HTR-8/SVneo (cell line): ENCODE measurements around the gene JHY.
A peak's percentile ranks its signal among the peaks of the same experiment; 100 is the strongest.

Experiments used
- DNase-seq: peaks from one replicate; pipeline ENCODE4 v3.0.0; 2011; ENCODE audit warnings: low spot score, mixed read lengths; ENCODE audit not compliant: insufficient read length
- FAIRE-seq: peaks from 2 replicates; lab custom pipeline; 2011; peaks lifted over from hg19 to GRCh38; lab: Jason Lieb, UNC

Gene JHY

DNA sequence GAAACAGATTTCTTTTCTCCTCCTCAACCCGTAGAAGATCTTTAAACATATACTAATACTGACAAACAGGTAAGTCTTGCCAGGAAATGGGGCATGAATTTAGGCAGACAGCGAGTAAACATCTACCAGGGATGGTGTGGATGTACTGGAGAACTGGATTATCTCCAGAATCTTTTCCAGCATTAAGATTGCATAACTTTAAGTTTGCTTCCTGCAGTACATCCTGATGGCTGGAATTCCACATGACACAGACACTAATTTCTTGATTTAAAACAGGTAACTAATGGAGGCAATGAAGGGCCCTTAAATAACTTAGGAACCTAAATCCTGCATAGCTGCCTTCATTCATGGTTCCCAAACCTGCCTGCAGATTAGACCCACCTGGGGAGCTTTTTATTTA is 40.7 kb downstream of the JHY start:
- FAIRE-seq = no peak

DNA sequence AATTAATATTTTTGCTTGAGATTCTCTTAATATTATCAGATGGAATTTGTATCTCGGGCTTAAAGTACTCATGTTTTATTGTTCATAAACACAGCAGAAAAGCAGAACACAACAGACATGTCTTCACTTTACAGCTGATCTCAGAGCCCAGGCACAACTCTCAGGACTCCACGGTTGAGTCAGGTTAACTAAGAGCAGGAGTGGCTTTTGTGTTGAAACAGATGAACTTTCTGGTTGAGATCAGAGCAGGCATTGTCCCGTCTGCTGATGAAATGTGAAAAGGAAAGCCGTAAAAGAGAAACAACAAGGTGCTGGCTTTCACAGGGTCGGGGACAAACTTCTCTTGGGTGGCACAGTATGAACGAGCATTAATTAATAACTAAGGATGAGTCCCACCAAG is 49.0 kb downstream of the JHY start:
- DNase-seq (no peak), FAIRE-seq (no peak)

More for the DNA sequence above, 40.7 kb downstream of the JHY start:
- no peak for DNase-seq

- DNase-seq = no peak
- no peak for FAIRE-seq
These were observed 50.9 kb downstream of the JHY start for GRCh38 chr11:122933416-122933815.

GRCh38 chr11:122937983-122938382 is 55.4 kb downstream of the JHY start:
- FAIRE-seq (no peak), DNase-seq (no peak)

GRCh38 chr11:122938557-122938956 is 56.0 kb downstream of the JHY start:
- FAIRE-seq (no peak), DNase-seq (no peak)

DNA sequence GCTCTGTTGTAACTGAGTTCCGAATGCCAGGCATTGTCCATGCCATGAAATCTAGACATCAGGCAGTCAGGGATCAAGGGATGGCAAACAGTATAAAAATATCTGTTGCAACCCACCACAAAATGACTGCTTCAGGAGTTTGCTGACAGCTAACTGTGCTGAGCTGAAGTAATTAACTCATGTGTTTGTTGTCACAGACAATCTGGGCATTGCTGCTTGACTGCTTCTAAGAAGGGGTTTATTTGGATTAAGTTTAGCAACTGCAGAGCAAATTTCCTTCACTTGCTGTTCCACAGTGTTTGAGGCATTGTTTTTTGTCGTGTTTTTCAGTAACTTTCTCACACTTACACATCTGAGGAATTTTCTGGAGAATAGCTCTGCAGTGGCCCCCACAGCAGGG is 68.7 kb downstream of the JHY start:
- FAIRE-seq = no peak
- DNase-seq = no peak

- FAIRE-seq (no peak), DNase-seq (no peak)
These were observed 71.9 kb downstream of the JHY start for GRCh38 chr11:122954455-122954854.

GRCh38 chr11:122963961-122964360 is 81.4 kb downstream of the JHY start:
- no peak for FAIRE-seq

DNA sequence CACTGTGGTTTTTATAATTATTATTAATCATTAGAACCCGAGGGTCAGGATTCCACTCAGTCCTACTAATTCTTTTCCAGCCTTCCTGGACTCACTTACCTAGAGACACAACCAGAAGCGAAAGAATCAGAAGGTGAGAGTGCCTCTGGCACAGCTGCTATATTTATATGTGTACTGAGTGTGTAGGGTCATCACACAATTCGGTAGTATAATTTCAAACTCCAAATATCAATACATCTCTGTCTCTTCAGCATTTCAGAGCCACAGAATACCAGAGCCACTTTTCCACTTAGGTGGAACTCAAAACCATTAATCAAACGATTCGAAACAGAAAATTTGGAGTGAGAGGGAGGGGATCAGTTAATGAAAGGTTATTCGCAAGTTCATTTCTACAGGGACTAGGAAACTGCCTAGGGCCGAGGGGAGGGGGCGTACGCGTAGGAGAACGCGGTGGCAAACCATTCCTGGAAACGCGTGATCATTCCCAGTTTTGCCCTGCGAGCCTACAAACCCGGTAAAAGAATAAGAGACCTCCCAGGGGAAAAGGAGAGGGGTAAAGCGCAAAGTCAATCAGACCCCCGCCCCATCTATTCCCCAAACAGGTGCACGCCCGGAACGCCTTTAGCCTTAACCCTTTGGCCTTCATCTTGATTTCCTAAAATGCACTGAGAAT is 93.6 kb downstream of the JHY start:
- DNase-seq = no peak
- FAIRE-seq = no peak

More at GRCh38 chr11:122963961-122964360, 81.4 kb downstream of the JHY start:
- DNase-seq = no peak

DNA sequence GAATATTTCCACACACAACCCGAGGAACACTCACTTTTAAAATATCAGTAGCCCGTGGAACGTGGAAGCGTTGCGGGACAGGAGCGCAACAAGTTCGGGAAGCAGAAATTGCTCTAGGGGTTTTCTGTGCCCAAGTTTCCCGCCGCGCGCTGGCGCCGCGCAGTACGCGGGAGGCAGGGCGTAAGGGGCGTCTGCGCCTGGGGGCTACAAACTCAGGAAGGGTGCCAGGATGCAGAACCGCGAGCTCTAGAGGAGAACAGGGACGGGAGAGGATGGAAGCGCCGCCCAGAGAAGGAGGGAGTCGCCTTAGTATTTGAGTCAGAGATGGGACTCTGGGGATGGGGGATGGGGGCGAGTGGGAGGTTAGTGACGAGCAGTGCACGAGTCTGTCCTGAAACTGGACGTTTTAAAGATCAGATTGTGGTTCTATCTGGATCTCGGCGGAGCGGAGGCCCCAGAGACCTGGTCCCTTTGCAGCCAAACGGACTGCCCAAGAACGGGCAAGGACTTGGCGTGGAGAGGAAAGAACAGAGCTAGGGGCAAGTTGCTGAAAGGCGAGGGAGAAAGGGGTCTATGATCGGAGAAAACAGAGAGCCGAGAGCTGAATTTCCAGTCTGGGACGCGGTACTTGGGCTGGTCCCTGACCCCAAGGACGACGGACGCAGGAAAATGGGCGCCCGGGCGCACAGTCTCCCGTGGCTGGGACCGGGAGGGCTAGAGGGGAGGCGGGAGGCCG is 94.3 kb downstream of the JHY start:
- FAIRE-seq = no peak
- DNase-seq = no peak

DNA sequence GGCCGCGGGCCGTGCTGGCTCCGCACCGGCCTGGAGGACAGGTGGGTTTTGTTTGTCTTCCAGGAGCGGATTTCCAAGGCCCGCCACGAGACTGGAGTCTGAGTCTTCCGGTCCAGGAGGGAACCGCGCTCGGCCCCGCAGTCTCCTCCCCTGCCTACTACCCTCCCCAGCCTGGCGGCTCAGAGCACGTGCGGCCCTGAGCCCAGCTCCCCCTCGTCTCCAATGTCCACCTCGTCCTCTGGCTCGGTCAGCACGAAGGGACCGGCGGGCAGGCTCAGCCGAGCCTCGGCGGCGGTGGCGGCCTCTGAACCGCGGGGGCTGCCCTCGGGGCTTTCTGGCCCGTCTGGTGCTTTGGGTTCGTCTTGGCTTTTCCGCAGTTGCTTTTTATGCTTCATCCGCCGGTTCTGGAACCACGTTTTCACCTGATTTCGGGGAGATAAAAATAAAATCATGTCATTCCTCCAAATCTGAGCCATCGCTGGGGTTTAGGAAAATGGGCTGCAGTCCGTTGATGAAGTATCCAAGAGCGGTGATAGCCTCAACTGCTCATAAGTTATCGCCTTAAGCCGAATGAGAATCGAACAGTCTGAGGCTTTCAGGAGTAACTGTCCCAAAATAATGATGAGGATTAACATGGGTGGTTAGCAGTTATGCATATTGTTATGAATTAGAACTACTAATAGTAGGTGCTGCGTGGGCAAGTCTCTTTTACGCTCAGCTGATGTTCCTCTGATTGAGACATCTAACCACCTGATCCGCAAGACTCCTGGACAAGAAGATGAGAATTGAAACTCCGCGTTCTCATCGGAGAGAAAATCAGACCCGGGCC is 95.1 kb downstream of the JHY start:
- no peak for DNase-seq
- no peak for FAIRE-seq

GRCh38 chr11:122978299-122978620 is 95.7 kb downstream of the JHY start:
- FAIRE-seq = no peak
- no peak for DNase-seq

- FAIRE-seq (no peak), DNase-seq (no peak)
These were observed 96.7 kb downstream of the JHY start for GRCh38 chr11:122979103-122979814.

GRCh38 chr11:122979815-122980595 is 97.4 kb downstream of the JHY start:
- DNase-seq = no peak
- FAIRE-seq = no peak

GRCh38 chr11:122981388-122982264 is 99.1 kb downstream of the JHY start, which contains the start of gene BSX:
Gene BSX, minus strand, starts transcription at chr11:122981834. Its CDS starts 163 bp downstream, at chr11:122981671.
- DNase-seq = peak; percentile 61
- FAIRE-seq = no peak

DNA sequence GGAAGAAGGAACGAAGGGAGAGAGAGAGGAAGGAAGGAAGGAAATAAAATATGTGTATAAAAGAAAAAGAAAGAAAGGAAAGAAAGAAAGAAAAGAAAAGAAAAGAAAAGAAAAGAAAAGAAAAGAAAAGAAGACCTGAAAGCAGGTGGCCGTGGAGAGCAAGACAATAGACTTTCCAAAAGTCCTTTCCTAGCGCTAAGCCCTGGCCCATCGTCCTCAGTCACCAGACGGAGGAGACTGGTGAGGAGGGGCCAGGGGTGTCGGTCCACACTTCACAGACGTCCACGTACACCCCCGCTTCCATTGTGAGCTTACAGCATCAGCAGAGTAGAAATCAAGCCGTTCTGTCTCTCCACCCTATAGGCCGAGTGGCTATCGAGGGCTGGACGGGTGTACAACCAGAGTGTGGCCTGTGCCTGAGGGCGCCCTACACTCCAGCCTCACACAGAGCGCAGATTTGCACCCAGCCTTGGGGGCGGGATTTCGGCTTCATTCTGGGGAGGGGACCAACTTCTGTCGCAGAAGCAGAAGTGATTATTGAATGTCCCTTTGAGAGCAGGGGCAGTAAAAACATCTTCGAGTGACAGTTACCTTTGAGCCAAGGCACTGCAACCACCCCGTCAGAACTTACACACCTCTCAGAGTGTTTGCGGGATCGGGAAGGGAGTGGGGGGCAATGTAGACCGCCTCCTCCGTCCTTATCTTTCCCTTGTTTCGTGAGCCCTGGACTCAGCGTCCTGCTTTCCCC is 101.1 kb downstream of the JHY start:
- FAIRE-seq (peak; percentile 26), DNase-seq (no peak)

GRCh38 chr11:122984186-122985011 is 101.8 kb downstream of the JHY start:
- peak; percentile 51 for DNase-seq
- no peak for FAIRE-seq
